Right kidney (tissue), 1 donor: Measurements from ENCODE around the gene SKIC8.

Experiments used
- DNase-seq: peaks from one replicate; pipeline ENCODE4 v3.0.0-alpha.2; 2016

SKIC8 gene

GRCh38 chr15:78301828-78302227 lies 2.4 kb upstream of the SKIC8 start:
- DNase-seq, result no peak

- no peak for DNase-seq
Measured at GRCh38 chr15:78301326-78301725, 1.9 kb upstream of the SKIC8 start.

- no peak for DNase-seq
Measured at GRCh38 chr15:78292219-78292618, 7.2 kb downstream of the SKIC8 start.

GRCh38 chr15:78291698-78292097 lies 7.7 kb downstream of the SKIC8 start:
- DNase-seq, result no peak

- DNase-seq, result no peak
Measured at GRCh38 chr15:78291052-78291451, 8.4 kb downstream of the SKIC8 start.

GRCh38 chr15:78290222-78290621 lies 9.2 kb downstream of the SKIC8 start:
- DNase-seq, result no peak

GRCh38 chr15:78284758-78285157 lies 14.7 kb downstream of the SKIC8 start:
- no peak for DNase-seq

- DNase-seq, result no peak
Measured at GRCh38 chr15:78282324-78282723, 17.1 kb downstream of the SKIC8 start.

GRCh38 chr15:78280319-78281072 lies 18.9 kb downstream of the SKIC8 start:
- DNase-seq, result no peak

- DNase-seq, result no peak
Measured at GRCh38 chr15:78276064-78276943, 23.1 kb downstream of the SKIC8 start.

GRCh38 chr15:78274994-78275393 lies 24.4 kb downstream of the SKIC8 start:
- DNase-seq, result no peak

GRCh38 chr15:78272776-78273175 lies 26.6 kb downstream of the SKIC8 start:
- DNase-seq, result no peak

GRCh38 chr15:78272316-78272715 lies 27.1 kb downstream of the SKIC8 start:
- DNase-seq, result no peak

- no peak for DNase-seq
Measured at GRCh38 chr15:78266806-78267205, 32.6 kb downstream of the SKIC8 start.

GRCh38 chr15:78266229-78266628 lies 33.2 kb downstream of the SKIC8 start:
- no peak for DNase-seq

- no peak for DNase-seq
Measured at GRCh38 chr15:78265752-78266224, 33.6 kb downstream of the SKIC8 start.

GRCh38 chr15:78265137-78265460 lies 34.3 kb downstream of the SKIC8 start:
- DNase-seq, result no peak

- peak; percentile 81 for DNase-seq
Measured at GRCh38 chr15:78264304-78265136, 34.9 kb downstream of the SKIC8 start, which contains the start of gene DNAJA4. TSS of gene DNAJA4 (plus strand) at chr15:78264562. CDS start at chr15:78264764, 202 bp downstream.

GRCh38 chr15:78263907-78264303 lies 35.5 kb downstream of the SKIC8 start:
- no peak for DNase-seq

GRCh38 chr15:78263351-78263781 lies 36.0 kb downstream of the SKIC8 start:
- DNase-seq, result no peak

GRCh38 chr15:78261062-78261461 lies 38.3 kb downstream of the SKIC8 start:
- no peak for DNase-seq

GRCh38 chr15:78260489-78260888 lies 38.9 kb downstream of the SKIC8 start:
- no peak for DNase-seq

- DNase-seq, result no peak
Measured at GRCh38 chr15:78259232-78259631, 40.2 kb downstream of the SKIC8 start.
